SK-N-SH treated with all-trans-retinoic acid at 6 μM for 48 hours (cell line): ENCODE results near the gene MMP14.
"Not testable (repeated sequence)": the region's sequence is repeated elsewhere in the genome, so short reads cannot be mapped to it uniquely, and the experiment has no call there.

Experiments used
- ATAC-seq: fragments of 200-7000 bp; cut with Tn5 transposase; 3 replicates; pipeline ENCODE4 v1.9.1; 2020; ENCODE audit warnings: mild to moderate bottlenecking, moderate library complexity
- ARNTL ChIP-seq: fragments of 450-650 bp; formaldehyde crosslinking; IDR thresholded peaks from 2 replicates; pipeline ENCODE4 v1.5.0; 2020; ENCODE audit warnings: low read depth, mild to moderate bottlenecking, moderate library complexity, borderline replicate concordance
- BACH2 ChIP-seq: fragments of 250-450 bp; sonication (Bioruptor Pico); IDR thresholded peaks from 2 replicates; pipeline ENCODE4 v1.9.0; 2021; ENCODE audit warnings: mild to moderate bottlenecking, borderline replicate concordance
- CREB5 ChIP-seq: fragments of 250-450 bp; sonication (Bioruptor Pico); IDR thresholded peaks from 2 replicates; pipeline ENCODE4 v1.5.1; 2020; ENCODE audit warnings: low read depth, mild to moderate bottlenecking, moderate library complexity
- CSDC2 ChIP-seq: fragments of 250-450 bp; sonication (Bioruptor Pico); IDR thresholded peaks from 2 replicates; pipeline ENCODE4 v1.5.0; 2020; ENCODE audit warnings: mild to moderate bottlenecking, moderate library complexity
- CSRNP3 ChIP-seq: fragments of 250-450 bp; sonication (Bioruptor Pico); IDR thresholded peaks from 2 replicates; pipeline ENCODE4 v1.5.1; 2021; ENCODE audit warnings: mild to moderate bottlenecking, moderate library complexity
- ESRRG ChIP-seq: fragments of 250-450 bp; sonication (Bioruptor Pico); IDR thresholded peaks from 2 replicates; pipeline ENCODE4 v1.6.1; 2021; ENCODE audit warnings: mild to moderate bottlenecking
- GLIS3 ChIP-seq: fragments of 250-450 bp; sonication (Bioruptor Pico); IDR thresholded peaks from 2 replicates; pipeline ENCODE4 v1.5.0; 2020; ENCODE audit warnings: mild to moderate bottlenecking, moderate library complexity
- ISL1 ChIP-seq: fragments of 250-450 bp; sonication (Bioruptor Pico); IDR thresholded peaks from 2 replicates; pipeline ENCODE4 v2.1.2; 2022; ENCODE audit warnings: mild to moderate bottlenecking, moderate library complexity
- OSR1 ChIP-seq: fragments of 250-450 bp; sonication (Bioruptor Pico); IDR thresholded peaks from 2 replicates; pipeline ENCODE4 v1.8.0; 2022; ENCODE audit warnings: moderate library complexity, mild to moderate bottlenecking, inconsistent platforms
- PATZ1 ChIP-seq: fragments of 250-450 bp; sonication (Bioruptor Pico); IDR thresholded peaks from 2 replicates; pipeline ENCODE4 v1.8.0; 2020; ENCODE audit warnings: mild to moderate bottlenecking, moderate library complexity, borderline replicate concordance
- POU6F1 ChIP-seq: fragments of 250-450 bp; sonication (Bioruptor Pico); IDR thresholded peaks from 2 replicates; pipeline ENCODE4 v1.8.0; 2021; ENCODE audit warnings: low read depth, mild to moderate bottlenecking, moderate library complexity, borderline replicate concordance
- RARB ChIP-seq: fragments of 250-450 bp; sonication (Bioruptor Pico); IDR thresholded peaks from 2 replicates; pipeline ENCODE4 v1.8.0; 2021; ENCODE audit warnings: mild to moderate bottlenecking, moderate library complexity
- SNAI2 ChIP-seq: fragments of 250-450 bp; sonication (Bioruptor Pico); IDR thresholded peaks from 2 replicates; pipeline ENCODE4 v1.5.0; 2020; ENCODE audit warnings: mild to moderate bottlenecking, moderate library complexity
- TCF4 ChIP-seq: fragments of 250-450 bp; sonication (Bioruptor Pico); IDR thresholded peaks from 2 replicates; pipeline ENCODE4 v1.8.0; 2021; ENCODE audit warnings: mild to moderate bottlenecking, moderate library complexity, borderline replicate concordance
- TOX ChIP-seq: fragments of 250-450 bp; sonication (Bioruptor Pico); IDR thresholded peaks from 2 replicates; pipeline ENCODE4 v1.8.0; 2021; ENCODE audit warnings: mild to moderate bottlenecking, moderate library complexity, borderline replicate concordance
- TSHZ2 ChIP-seq: fragments of 250-450 bp; sonication (Bioruptor Pico); IDR thresholded peaks from 2 replicates; pipeline ENCODE4 v1.5.0; 2020; ENCODE audit warnings: mild to moderate bottlenecking, moderate library complexity
- ZC3H10 ChIP-seq: fragments of 250-450 bp; sonication (Bioruptor Pico); IDR thresholded peaks from 2 replicates; pipeline ENCODE4 v1.5.1; 2021; ENCODE audit warnings: mild to moderate bottlenecking, moderate library complexity
- ZFP3 ChIP-seq: fragments of 250-450 bp; sonication (Bioruptor Pico); IDR thresholded peaks from 2 replicates; pipeline ENCODE4 v1.5.0; 2020; ENCODE audit warnings: mild to moderate bottlenecking, moderate library complexity
- ZFP30 ChIP-seq: fragments of 450-650 bp; formaldehyde crosslinking; IDR thresholded peaks from 2 replicates; pipeline ENCODE4 v1.5.0; 2022; ENCODE audit warnings: mild to moderate bottlenecking, moderate library complexity
- ZNF70 ChIP-seq: fragments of 450-650 bp; formaldehyde crosslinking; IDR thresholded peaks from 2 replicates; pipeline ENCODE4 v1.5.0; 2020; ENCODE audit warnings: mild to moderate bottlenecking, moderate library complexity
- ZNF8 ChIP-seq: fragments of 450-650 bp; formaldehyde crosslinking; IDR thresholded peaks from 2 replicates; pipeline ENCODE4 v1.5.0; 2020; ENCODE audit warnings: mild to moderate bottlenecking, moderate library complexity

Gene MMP14

GRCh38 chr14:22801716-22802115, 34.7 kb upstream of the MMP14 start (continued):
- no peak for TF ChIP-seq OSR1

GRCh38 chr14:22802860-22803686, 33.3 kb upstream of the MMP14 start:
- no peak for ATAC-seq
- TF ChIP-seq TCF4 (no peak), CSDC2 (no peak), CREB5 (CRISPR knock-in tag) (no peak), TOX (CRISPR knock-in tag) (no peak), BACH2 (no peak), OSR1 (no peak), SNAI2 (CRISPR knock-in tag) (no peak), ESRRG (no peak)

- no peak for TF ChIP-seq ZC3H10
- no peak for TF ChIP-seq ZNF8 (CRISPR knock-in tag)
- no peak for TF ChIP-seq SNAI2 (CRISPR knock-in tag)
- no peak for TF ChIP-seq ZNF70 (CRISPR knock-in tag)
- TF ChIP-seq TOX (CRISPR knock-in tag): no peak
- TF ChIP-seq OSR1: no peak
- TF ChIP-seq TCF4: no peak
- TF ChIP-seq, all 23 proteins: peak for 0
- no peak for ATAC-seq
Observed at GRCh38 chr14:22803687-22803974, 32.8 kb upstream of the MMP14 start.

GRCh38 chr14:22805235-22805634, 31.1 kb upstream of the MMP14 start:
- not testable (repeated sequence) for ATAC-seq

- no peak for ATAC-seq
- no peak for TF ChIP-seq ISL1
- TF ChIP-seq RARB (CRISPR knock-in tag): no peak
- TF ChIP-seq TOX (CRISPR knock-in tag): no peak
- no peak for TF ChIP-seq ARNTL (CRISPR knock-in tag)
- TF ChIP-seq CSRNP3 (CRISPR knock-in tag): no peak
- no peak for TF ChIP-seq ZNF70 (CRISPR knock-in tag)
- no peak for TF ChIP-seq TCF4
- no peak for TF ChIP-seq ZC3H10
- no peak for TF ChIP-seq ZFP3 (CRISPR knock-in tag)
- TF ChIP-seq TSHZ2: no peak
- no peak for TF ChIP-seq ZNF8 (CRISPR knock-in tag)
- no peak for TF ChIP-seq ZFP30 (CRISPR knock-in tag)
- TF ChIP-seq OSR1: no peak
- no peak for TF ChIP-seq PATZ1 (CRISPR knock-in tag)
- TF ChIP-seq BACH2: no peak
- no peak for TF ChIP-seq POU6F1 (CRISPR knock-in tag)
- TF ChIP-seq ESRRG: no peak
- no peak for TF ChIP-seq GLIS3 (CRISPR knock-in tag)
- no peak for TF ChIP-seq CSDC2
Observed at GRCh38 chr14:22807432-22808087, 28.8 kb upstream of the MMP14 start.
